Heart right ventricle (tissue), 16 donors: ENCODE measurements around the gene ZKSCAN2. TPM values are rescaled to one million over a fixed set of nuclear protein-coding genes. Genes with fewer than 3 reads are reported as not detected.

Source experiments
- ATAC-seq, 8 donors: fragments of 200-7000 bp; cut with Tn5 transposase; one replicate each; pipeline ENCODE4 v1.9.1; 2020; ENCODE audit warnings: mild to moderate bottlenecking in 8 of 8, moderate library complexity in 8 of 8, moderate number of reproducible peaks in 1 of 8
- DNase-seq, 2 donors: peaks; one replicate each; pipeline ENCODE4 v3.0.0-alpha.2; 2020
- H3K27ac ChIP-seq, 10 donors: fragments of 200-600 bp; sonication (generic) in 2 of 10; one replicate each; pipeline versions ENCODE4 v1.5.0 to v1.8.0; 2020 to 2022; ENCODE audit warnings: mild to moderate bottlenecking in 3 of 10
- H3K27me3 ChIP-seq, 7 donors: fragments of 200-600 bp; one replicate each; pipeline ENCODE4 v1.8.0; 2021 to 2022; ENCODE audit warnings: mild to moderate bottlenecking in 2 of 7
- H3K36me3 ChIP-seq, 9 donors: fragments of 200-600 bp; sonication (generic) in 1 of 9; one replicate each; pipeline versions ENCODE4 v1.5.0 to v1.8.0; 2020 to 2022; ENCODE audit warnings: mild to moderate bottlenecking in 2 of 9
- H3K4me1 ChIP-seq, 9 donors: fragments of 200-600 bp; sonication (generic) in 1 of 9; one replicate each; pipeline versions ENCODE4 v1.5.0 to v1.8.0; 2020 to 2022; ENCODE audit warnings: mild to moderate bottlenecking in 4 of 9
- H3K4me3 ChIP-seq, 10 donors: fragments of 200-600 bp; sonication (generic) in 2 of 10; one replicate each; pipeline versions ENCODE4 v1.5.0 to v1.8.0; 2020 to 2022; ENCODE audit warnings: mild to moderate bottlenecking in 7 of 10, moderate library complexity in 2 of 10
- H3K9me3 ChIP-seq, 11 donors: fragments of 200-600 bp in 10 of 11; sonication (generic) in 2 of 11; one replicate each; pipeline versions ENCODE4 v1.5.0 to v1.8.0; 2013 to 2022; ENCODE audit warnings: mild to moderate bottlenecking in 2 of 11, control low read depth in 1 of 11, moderate library complexity in 1 of 11
- WGBS, 2 donors: extraction: QIAGEN DNeasy Blood & Tissue Kit; methylation state at CpG; one replicate each; pipeline ENCODE4 v1.1.7; 2013; ENCODE audit warnings: inconsistent platforms in 1 of 2; 5-methylcytosine and 5-hydroxymethylcytosine counted together
- intact Hi-C, 10 donors: fragments of 100-400 bp; cut with DNase I; formaldehyde crosslinking; loops; one replicate each; pipeline versions ENCODE4 v1.11.1 to v1.14.2; 2022
- polyA plus RNA-seq, 2 donors: library from polyadenylated mRNA; stranded (reverse); fragments of 200-250 nt; gene quantifications; one replicate each; pipeline ENCODE4 v1.2.3, GENCODE V29; 2013
- total RNA-seq, 10 donors: library from RNA; stranded (reverse); fragmentation: NEBNext Ultra II Directional in 3 of 10; extraction: Animal tissue kit (Norgen Biotek cat#: 25700) in 3 of 10; gene quantifications; one replicate each; pipeline versions ENCODE4 v1.2.1 to v1.2.4, GENCODE V29; 2021 to 2023
- TF ChIP-seq, protein P1 (sequence below), 9 donors: fragments of 200-600 bp; sonication (generic) in 2 of 9; IDR thresholded peaks; one replicate each; pipeline versions ENCODE4 v1.5.0 to v1.8.0; 2021 to 2022; ENCODE audit warnings: antibody characterized with exemption in 9 of 9, mild to moderate bottlenecking in 5 of 9, moderate library complexity in 1 of 9
- donor health status: Arrhythmogenic right ventricular cardiomyopathy.
- donor health status: ischemic (EF 13 %, LVEDD 7.1; RV severe dilation, severe dysfunction).
- donor health status: healthy with polysubstance abuse.
- donor health status: DM: no; HTN: yes; CAD: no.
- donor health status: DM: no; HTN: no; CAD: no.
- donor health status: ischemic (EF 25% LVEDD 6.9; RV normal size, moderate dysfunction).
- donor health status: ischemic (EF 25% LVEDD 5.7; RV mildly dilated, moderate dysfunction).
- donor health status: healthy.
- donor health status: DM: yes; HTN: yes; CAD: no.
- donor health status: Ischemic cardiomyopathy.
- donor health status: ischemic (EF 35%, LVEDD 5.7; RV mildly dilated, moderate dysfunction).
- donor health status: nonischemic (EF 11% LVEDD 7.7; RV severe dilation, severe dysfunction).
- donor health status: DM: yes; HTN: yes; CAD: no.
- donor health status: PGD.
- donor health status: ischemic (EF 29% LVEDD 5.4; RV normal size, mild dysfunction).
- donor health status: nonischemic (EF 23%, LVEDD 6.1; RV moderate dilation, normal function).

ZKSCAN2 gene
- total and polyA plus RNA-seq, 12 donors, result 1.0 to 8.7 (median 5.7) TPM

GRCh38 chr16:25228372-25228771 lies 29.3 kb downstream of the ZKSCAN2 start:
- intact Hi-C loops, result loop anchor here (5.0 to 10.0 kb wide), 8 partner anchors 101 to 284 kb away; partner anchors contain the start of gene LCMT1 (in 1 of the 10)
- 76 to 80% methylated on average over 10 of the region's 10 CpGs for WGBS, 2 donors

GRCh38 chr16:25224731-25225319 lies 32.8 kb downstream of the ZKSCAN2 start:
- intact Hi-C loops, result loop anchor here (1.0 to 10.0 kb wide), 11 partner anchors 98 to 280 kb away; partner anchors contain the start of gene LCMT1 (in 1 of the 10)
- DNase-seq, result no peak
- no peak overlapping the region for H3K27ac ChIP-seq
- peaks cover 0 to 4% (median 0%) of the 10 kb centered on the region in 7 donors for H3K27me3 ChIP-seq
- H3K9me3 ChIP-seq, result no peaks in the 10 kb centered on the region
- WGBS, 2 donors, result 62 to 63% methylated on average over 7 of the region's 7 CpGs
- H3K4me1 ChIP-seq, result peaks cover 0 to 3% (median 0%) of the 10 kb centered on the region in 9 donors
- no peaks in the 10 kb centered on the region for H3K36me3 ChIP-seq
- H3K4me3 ChIP-seq, result no peak overlapping the region
- TF ChIP-seq, protein P1, sequence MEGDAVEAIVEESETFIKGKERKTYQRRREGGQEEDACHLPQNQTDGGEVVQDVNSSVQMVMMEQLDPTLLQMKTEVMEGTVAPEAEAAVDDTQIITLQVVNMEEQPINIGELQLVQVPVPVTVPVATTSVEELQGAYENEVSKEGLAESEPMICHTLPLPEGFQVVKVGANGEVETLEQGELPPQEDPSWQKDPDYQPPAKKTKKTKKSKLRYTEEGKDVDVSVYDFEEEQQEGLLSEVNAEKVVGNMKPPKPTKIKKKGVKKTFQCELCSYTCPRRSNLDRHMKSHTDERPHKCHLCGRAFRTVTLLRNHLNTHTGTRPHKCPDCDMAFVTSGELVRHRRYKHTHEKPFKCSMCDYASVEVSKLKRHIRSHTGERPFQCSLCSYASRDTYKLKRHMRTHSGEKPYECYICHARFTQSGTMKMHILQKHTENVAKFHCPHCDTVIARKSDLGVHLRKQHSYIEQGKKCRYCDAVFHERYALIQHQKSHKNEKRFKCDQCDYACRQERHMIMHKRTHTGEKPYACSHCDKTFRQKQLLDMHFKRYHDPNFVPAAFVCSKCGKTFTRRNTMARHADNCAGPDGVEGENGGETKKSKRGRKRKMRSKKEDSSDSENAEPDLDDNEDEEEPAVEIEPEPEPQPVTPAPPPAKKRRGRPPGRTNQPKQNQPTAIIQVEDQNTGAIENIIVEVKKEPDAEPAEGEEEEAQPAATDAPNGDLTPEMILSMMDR (IDR thresholded peaks at IDR 0.05), result no peak
- ATAC-seq, result no peak

More at GRCh38 chr16:25228372-25228771, 29.3 kb downstream of the ZKSCAN2 start:
- H3K9me3 ChIP-seq, result no peaks in the 10 kb centered on the region
- no peak overlapping the region for H3K4me3 ChIP-seq
- no peak overlapping the region for H3K27ac ChIP-seq
- ATAC-seq, result no peak
- peaks cover 0 to 3% (median 0%) of the 10 kb centered on the region in 9 donors for H3K4me1 ChIP-seq
- H3K27me3 ChIP-seq, result peaks cover 0 to 4% (median 0%) of the 10 kb centered on the region in 7 donors
- no peaks in the 10 kb centered on the region for H3K36me3 ChIP-seq
- no peak for DNase-seq
- TF ChIP-seq, protein P1 (IDR thresholded peaks at IDR 0.05), result no peak

DNA sequence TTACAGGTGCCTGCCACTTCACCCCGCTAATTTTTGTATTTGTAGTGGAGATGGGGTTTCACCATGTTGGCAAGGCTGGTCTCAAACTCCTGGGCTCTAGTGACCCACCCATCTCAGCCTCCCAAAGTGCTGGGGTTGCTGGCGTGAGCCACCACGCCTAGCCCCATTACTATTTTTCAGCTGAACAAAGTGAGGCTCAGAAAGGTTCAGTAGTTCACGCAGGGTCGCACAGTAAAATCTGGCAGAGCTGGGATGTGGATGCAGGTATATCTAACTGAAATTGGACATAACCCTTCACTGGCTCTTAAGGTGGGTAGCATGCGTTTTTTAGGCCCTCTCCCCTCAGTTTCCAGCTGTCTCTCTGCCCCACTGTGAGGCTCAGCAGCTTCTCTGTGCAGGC lies 33.7 kb downstream of the ZKSCAN2 start:
- Histone ChIP-seq H3K36me3 (no peaks in the 10 kb centered on the region), H3K9me3 (no peaks in the 10 kb centered on the region), H3K4me3 (no peak overlapping the region), H3K27ac (no peak overlapping the region), H3K4me1 (peaks cover 0 to 3% (median 0%) of the 10 kb centered on the region in 9 donors), H3K27me3 (peaks cover 0 to 4% (median 0%) of the 10 kb centered on the region in 7 donors)
- TF ChIP-seq, protein P1 (IDR thresholded peaks at IDR 0.05), result no peak
- intact Hi-C loops, result loop anchor here in 7 of 10 donors (2.0 to 10.0 kb wide), 8 partner anchors 97 to 279 kb away; partner anchors contain the start of gene LCMT1 (in 1 of the 7)
- 78 to 83% methylated on average over 6 of the region's 6 CpGs for WGBS, 2 donors
- no peak for ATAC-seq
- DNase-seq, result no peak

- Histone ChIP-seq H3K27ac (no peak overlapping the region), H3K27me3 (peaks cover 0 to 7% (median 0%) of the 10 kb centered on the region in 7 donors), H3K9me3 (no peaks in the 10 kb centered on the region), H3K36me3 (no peaks in the 10 kb centered on the region), H3K4me1 (peaks cover 0 to 3% (median 0%) of the 10 kb centered on the region in 9 donors), H3K4me3 (no peak overlapping the region)
- WGBS, 2 donors, result 81 to 86% methylated on average over 8 of the region's 8 CpGs
- TF ChIP-seq, protein P1 (IDR thresholded peaks at IDR 0.05), result no peak
- intact Hi-C loops, result loop anchor here in 6 of 10 donors (5.0 to 10.0 kb wide), 6 partner anchors 96 to 278 kb away; partner anchors contain the start of gene LCMT1 (in 1 of the 6)
- no peak for ATAC-seq
- no peak for DNase-seq
Observed at GRCh38 chr16:25222959-25223358, 34.7 kb downstream of the ZKSCAN2 start.
